Measurements from ENCODE around the gene ZNF700. TPM values are rescaled to one million over a fixed set of nuclear protein-coding genes. Genes with fewer than 3 reads are reported as not detected.
"Not testable (repeated sequence)": the region's sequence is repeated elsewhere in the genome, so short reads cannot be mapped to it uniquely, and the experiment has no call there.

The ZNF700 gene
- total and polyA plus RNA-seq, 2 donors (not counting 1 experiment from before 2014, with no cell fraction given): 14.3 to 34.9 TPM

- H3K79me2 ChIP-seq (ENCODE audit: control insufficient read depth, insufficient read depth, low read length): peaks cover 93% of the 10 kb centered on the region
- H3K4me1 ChIP-seq (ENCODE audit: control insufficient read depth in 2 of 2, insufficient read depth in 2 of 2, low read length in 2 of 2): peaks cover 12 to 17% of the 10 kb centered on the region in 2 donors
- no peak overlapping the region for H3K27ac Mint-ChIP-seq
These were observed 6.6 kb downstream of the ZNF700 start for GRCh38 chr19:11931513-11931912.

GRCh38 chr19:11935829-11936228 lies 10.9 kb downstream of the ZNF700 start:
- Histone ChIP-seq H3K36me3 (replicated peaks in 1 of 2; ENCODE audit: control extremely low read depth in 1 of 2, control insufficient read depth in 1 of 2, extremely low read depth in 1 of 2, insufficient read depth in 2 of 2, low read length in 1 of 2) (peaks cover 3 to 10% of the 10 kb centered on the region in 2 experiments), H3K9me3 (ENCODE audit: control extremely low read depth in 1 of 3, control insufficient read depth in 2 of 3, insufficient read depth in 1 of 3, low read length in 2 of 3) (peaks cover 8 to 47% (median 15%) of the 10 kb centered on the region in 3 donors), H3K79me2 (ENCODE audit: control insufficient read depth, insufficient read depth, low read length) (peaks cover 83% of the 10 kb centered on the region), H4K20me1 (ENCODE audit: control insufficient read depth, insufficient read depth, low read length, poor library complexity, severe bottlenecking) (peaks cover 15% of the 10 kb centered on the region)
- WGBS (ENCODE audit: insufficient coverage): no CpG with 5 or more reads among the region's 3 CpGs
- H3K4me3 ChIP-seq (ENCODE audit: control extremely low read depth in 1 of 5, extremely low read depth in 1 of 5, insufficient read depth in 1 of 5, low read depth in 2 of 5, low read length in 4 of 5); H3K27ac ChIP-seq (ENCODE audit: low read length in 2 of 2); H2AFZ ChIP-seq (ENCODE audit: insufficient read depth, low read depth, low read length, poor library complexity, severe bottlenecking); H3K9ac ChIP-seq (ENCODE audit: low read length); H3K9me3 Mint-ChIP-seq (ENCODE audit: insufficient read depth); H3K4me1 ChIP-seq (ENCODE audit: control insufficient read depth in 2 of 2, insufficient read depth in 2 of 2, low read length in 2 of 2); H3K27me3 ChIP-seq (replicated peaks in 1 of 4; ENCODE audit: control extremely low read depth in 1 of 4, control insufficient read depth in 3 of 4, insufficient read depth in 4 of 4, low read length in 3 of 4); H3K4me2 ChIP-seq (replicated peaks; ENCODE audit: low read depth, low read length, poor library complexity, severe bottlenecking); ATAC-seq (ENCODE audit: low read depth); H3K4me3 Mint-ChIP-seq; H3K27ac Mint-ChIP-seq; DNase-seq; intact Hi-C loops (cut with micrococcal nuclease); POLR2A ChIA-PET; CTCF ChIA-PET; H3K27me3 Mint-ChIP-seq: not testable (repeated sequence)
- peaks cover 11% of the 10 kb centered on the region for H3K4me1 Mint-ChIP-seq

More at GRCh38 chr19:11931513-11931912, 6.6 kb downstream of the ZNF700 start:
- Histone ChIP-seq H2AFZ (ENCODE audit: insufficient read depth, low read depth, low read length, poor library complexity, severe bottlenecking) (no peak overlapping the region), H3K9me3 (ENCODE audit: control extremely low read depth in 1 of 3, control insufficient read depth in 2 of 3, insufficient read depth in 1 of 3, low read length in 2 of 3) (peaks cover 3 to 19% (median 3%) of the 10 kb centered on the region in 3 donors), H3K9ac (ENCODE audit: low read length) (no peak overlapping the region), H3K27ac (ENCODE audit: low read length in 2 of 2) (no peak overlapping the region), H3K36me3 (replicated peaks in 1 of 2; ENCODE audit: control extremely low read depth in 1 of 2, control insufficient read depth in 1 of 2, extremely low read depth in 1 of 2, insufficient read depth in 2 of 2, low read length in 1 of 2) (peaks cover 0 to 5% of the 10 kb centered on the region in 2 experiments), H3K27me3 (replicated peaks in 1 of 4; ENCODE audit: control extremely low read depth in 1 of 4, control insufficient read depth in 3 of 4, insufficient read depth in 4 of 4, low read length in 3 of 4) (no peaks in the 10 kb centered on the region), H4K20me1 (ENCODE audit: control insufficient read depth, insufficient read depth, low read length, poor library complexity, severe bottlenecking) (peaks cover 43% of the 10 kb centered on the region), H3K4me3 (ENCODE audit: control extremely low read depth in 1 of 5, extremely low read depth in 1 of 5, insufficient read depth in 1 of 5, low read depth in 2 of 5, low read length in 4 of 5) (peak overlapping the region in 1 of 5 experiments; percentile 19), H3K4me2 (replicated peaks; ENCODE audit: low read depth, low read length, poor library complexity, severe bottlenecking) (peak overlapping the region; percentile 20)
- ATAC-seq (ENCODE audit: low read depth) (no peak), DNase-seq (no peak)
- no peak for TF ChIP-seq EZH2 (IDR thresholded peaks at IDR 0.05; ENCODE audit: borderline replicate concordance, insufficient read depth, low read depth, low read length, poor library complexity, severe bottlenecking)
- TF ChIP-seq, protein P1, sequence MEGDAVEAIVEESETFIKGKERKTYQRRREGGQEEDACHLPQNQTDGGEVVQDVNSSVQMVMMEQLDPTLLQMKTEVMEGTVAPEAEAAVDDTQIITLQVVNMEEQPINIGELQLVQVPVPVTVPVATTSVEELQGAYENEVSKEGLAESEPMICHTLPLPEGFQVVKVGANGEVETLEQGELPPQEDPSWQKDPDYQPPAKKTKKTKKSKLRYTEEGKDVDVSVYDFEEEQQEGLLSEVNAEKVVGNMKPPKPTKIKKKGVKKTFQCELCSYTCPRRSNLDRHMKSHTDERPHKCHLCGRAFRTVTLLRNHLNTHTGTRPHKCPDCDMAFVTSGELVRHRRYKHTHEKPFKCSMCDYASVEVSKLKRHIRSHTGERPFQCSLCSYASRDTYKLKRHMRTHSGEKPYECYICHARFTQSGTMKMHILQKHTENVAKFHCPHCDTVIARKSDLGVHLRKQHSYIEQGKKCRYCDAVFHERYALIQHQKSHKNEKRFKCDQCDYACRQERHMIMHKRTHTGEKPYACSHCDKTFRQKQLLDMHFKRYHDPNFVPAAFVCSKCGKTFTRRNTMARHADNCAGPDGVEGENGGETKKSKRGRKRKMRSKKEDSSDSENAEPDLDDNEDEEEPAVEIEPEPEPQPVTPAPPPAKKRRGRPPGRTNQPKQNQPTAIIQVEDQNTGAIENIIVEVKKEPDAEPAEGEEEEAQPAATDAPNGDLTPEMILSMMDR (IDR thresholded peaks at IDR 0.05): no peak
- no peaks in the 10 kb centered on the region for H3K9me3 Mint-ChIP-seq (ENCODE audit: insufficient read depth)
- H3K4me1 Mint-ChIP-seq: peaks cover 31% of the 10 kb centered on the region
- intact Hi-C loops (cut with micrococcal nuclease): no loop called here
- WGBS (ENCODE audit: insufficient coverage): no CpG with 5 or more reads among the region's 3 CpGs
- ChIA-PET CTCF (no interaction called here), POLR2A (no interaction called here)
- H3K4me3 Mint-ChIP-seq: no peak overlapping the region
- H3K27me3 Mint-ChIP-seq: no peaks in the 10 kb centered on the region

- intact Hi-C loops (cut with micrococcal nuclease); DNase-seq: not testable (repeated sequence)
These were observed 13.5 kb downstream of the ZNF700 start for GRCh38 chr19:11938383-11938782.

More at GRCh38 chr19:11938383-11938782, 13.5 kb downstream of the ZNF700 start:
- CTCF ChIA-PET; H3K4me1 ChIP-seq (ENCODE audit: control insufficient read depth in 2 of 2, insufficient read depth in 2 of 2, low read length in 2 of 2); H3K4me3 Mint-ChIP-seq; POLR2A ChIA-PET; H3K27me3 ChIP-seq (replicated peaks in 1 of 4; ENCODE audit: control extremely low read depth in 1 of 4, control insufficient read depth in 3 of 4, insufficient read depth in 4 of 4, low read length in 3 of 4); ATAC-seq (ENCODE audit: low read depth); H3K4me1 Mint-ChIP-seq; H3K27ac Mint-ChIP-seq; H2AFZ ChIP-seq (ENCODE audit: insufficient read depth, low read depth, low read length, poor library complexity, severe bottlenecking); H3K4me3 ChIP-seq (ENCODE audit: control extremely low read depth in 1 of 5, extremely low read depth in 1 of 5, insufficient read depth in 1 of 5, low read depth in 2 of 5, low read length in 4 of 5); H3K27ac ChIP-seq (ENCODE audit: low read length in 2 of 2); H3K9ac ChIP-seq (ENCODE audit: low read length); H3K27me3 Mint-ChIP-seq; H3K4me2 ChIP-seq (replicated peaks; ENCODE audit: low read depth, low read length, poor library complexity, severe bottlenecking): not testable (repeated sequence)
- peaks cover 18% of the 10 kb centered on the region for H3K9me3 Mint-ChIP-seq (ENCODE audit: insufficient read depth)
- Histone ChIP-seq H3K36me3 (replicated peaks in 1 of 2; ENCODE audit: control extremely low read depth in 1 of 2, control insufficient read depth in 1 of 2, extremely low read depth in 1 of 2, insufficient read depth in 2 of 2, low read length in 1 of 2) (peaks cover 2 to 24% of the 10 kb centered on the region in 2 experiments), H4K20me1 (ENCODE audit: control insufficient read depth, insufficient read depth, low read length, poor library complexity, severe bottlenecking) (peaks cover 12% of the 10 kb centered on the region), H3K9me3 (ENCODE audit: control extremely low read depth in 1 of 3, control insufficient read depth in 2 of 3, insufficient read depth in 1 of 3, low read length in 2 of 3) (peaks cover 10 to 65% (median 34%) of the 10 kb centered on the region in 3 donors), H3K79me2 (ENCODE audit: control insufficient read depth, insufficient read depth, low read length) (peaks cover 80% of the 10 kb centered on the region)
- WGBS (ENCODE audit: insufficient coverage): 80% methylated on average over 1 of the region's 3 CpGs

All from B cell (primary cell).